H9 (cell line): ENCODE data around the gene FLT1. TPM values are rescaled to one million over a fixed set of nuclear protein-coding genes. Genes with fewer than 3 reads are reported as not detected.

Experiments used
- DNase-seq: peaks from one replicate; pipeline ENCODE4 v3.0.0-alpha.2; 2017
- H2AFZ ChIP-seq: one replicate; pipeline ENCODE4 v1.6.1; 2013; ENCODE audit warnings: mild to moderate bottlenecking, low read length, control low read depth, moderate library complexity
- H2AK5ac ChIP-seq: 2 replicates; pipeline ENCODE4 v1.6.1; 2013; ENCODE audit warnings: low read length, control low read depth, mixed read lengths; ENCODE audit not compliant: insufficient read length
- H2BK120ac ChIP-seq: one replicate; pipeline ENCODE4 v1.6.1; 2013; ENCODE audit warnings: low read depth, mild to moderate bottlenecking, low read length, control low read depth, inconsistent platforms; ENCODE audit not compliant: poor library complexity, severe bottlenecking
- H2BK12ac ChIP-seq: 2 replicates; pipeline ENCODE4 v1.6.1; 2013; ENCODE audit warnings: low read length, control low read depth, mixed read lengths, low read depth; ENCODE audit not compliant: insufficient read length
- H2BK15ac ChIP-seq: 2 replicates; pipeline ENCODE4 v1.6.1; 2013; ENCODE audit warnings: low read depth, low read length, control low read depth
- H2BK20ac ChIP-seq: one replicate; pipeline ENCODE4 v1.6.1; 2013; ENCODE audit warnings: low read depth, mild to moderate bottlenecking, low read length, control low read depth, inconsistent platforms; ENCODE audit not compliant: poor library complexity, severe bottlenecking
- H2BK5ac ChIP-seq: 2 replicates; pipeline ENCODE4 v1.6.1; 2013; ENCODE audit warnings: low read length, control low read depth, mixed read lengths; ENCODE audit not compliant: insufficient read length
- H3K14ac ChIP-seq: 2 replicates; pipeline ENCODE4 v1.6.1; 2013; ENCODE audit warnings: low read length, control low read depth; ENCODE audit not compliant: insufficient read depth
- H3K18ac ChIP-seq: 2 replicates; pipeline ENCODE4 v1.6.1; 2013; ENCODE audit warnings: low read depth, mild to moderate bottlenecking, mixed read lengths, low read length, control low read depth; ENCODE audit not compliant: insufficient read length
- H3K23ac ChIP-seq: 2 replicates; pipeline ENCODE4 v1.6.1; 2013; ENCODE audit warnings: low read length, control low read depth, mixed read lengths, low read depth; ENCODE audit not compliant: insufficient read length
- H3K23me2 ChIP-seq: 2 replicates; pipeline ENCODE4 v1.6.1; 2013; ENCODE audit warnings: low read depth, mild to moderate bottlenecking, mixed read lengths, low read length, control low read depth; ENCODE audit not compliant: insufficient read length, poor library complexity, severe bottlenecking
- H3K27ac ChIP-seq: 2 replicates; pipeline ENCODE4 v1.5.1; 2013; ENCODE audit warnings: low read length, control low read depth, mixed read lengths, low read depth; ENCODE audit not compliant: insufficient read length
- H3K27me3 ChIP-seq: 2 replicates; pipeline ENCODE4 v1.6.1; 2013; ENCODE audit warnings: low read length, control low read depth, inconsistent platforms; ENCODE audit not compliant: insufficient read depth
- H3K4ac ChIP-seq: 2 replicates; pipeline ENCODE4 v1.6.1; 2013; ENCODE audit warnings: low read depth, mild to moderate bottlenecking, control low read depth, inconsistent platforms, low read length, moderate library complexity
- H3K4me1 ChIP-seq: 2 replicates; pipeline ENCODE4 v1.6.1; 2013; ENCODE audit warnings: low read length, control low read depth, inconsistent platforms; ENCODE audit not compliant: insufficient read depth
- H3K4me2 ChIP-seq: 2 replicates; pipeline ENCODE4 v1.6.1; 2013; ENCODE audit warnings: low read length, control low read depth, mixed read lengths; ENCODE audit not compliant: insufficient read length, insufficient read depth
- H3K56ac ChIP-seq: 2 replicates; pipeline ENCODE4 v1.6.1; 2013; ENCODE audit warnings: low read depth, mild to moderate bottlenecking, mixed read lengths, low read length, control low read depth; ENCODE audit not compliant: insufficient read length
- H3K79me1 ChIP-seq: 2 replicates; pipeline ENCODE4 v1.6.1; 2013; ENCODE audit warnings: low read depth, mild to moderate bottlenecking, moderate library complexity, low read length, control low read depth, inconsistent platforms; ENCODE audit not compliant: insufficient read depth, poor library complexity, severe bottlenecking
- H3K79me2 ChIP-seq: 2 replicates; pipeline ENCODE4 v1.6.1; 2013; ENCODE audit warnings: low read length, control low read depth, inconsistent platforms; ENCODE audit not compliant: insufficient read depth
- H3K9ac ChIP-seq: 2 replicates; pipeline ENCODE4 v1.6.1; 2013; ENCODE audit warnings: low read length, control low read depth, mixed read lengths; ENCODE audit not compliant: insufficient read length; ENCODE audit errors: extremely low read depth
- H3K9me3 ChIP-seq: one replicate; pipeline ENCODE4 v1.6.1; 2013; ENCODE audit warnings: low read depth, low read length, inconsistent platforms; ENCODE audit not compliant: control insufficient read depth
- H3T11ph ChIP-seq: one replicate; pipeline ENCODE4 v1.6.1; 2013; ENCODE audit warnings: mild to moderate bottlenecking, low read length, control low read depth, inconsistent platforms
- H4K20me1 ChIP-seq: one replicate; pipeline ENCODE4 v1.6.1; 2013; ENCODE audit not compliant: control insufficient read depth, insufficient read length, insufficient read depth
- H4K5ac ChIP-seq: 2 replicates; pipeline ENCODE4 v1.6.1; 2013; ENCODE audit warnings: low read depth, mild to moderate bottlenecking, mixed read lengths, low read length, control low read depth; ENCODE audit not compliant: insufficient read length
- H4K8ac ChIP-seq: replicated peaks from 2 replicates; pipeline ENCODE4 v1.6.1; 2013; ENCODE audit warnings: low read length, control low read depth, mixed read lengths, low read depth; ENCODE audit not compliant: insufficient read length
- H4K91ac ChIP-seq: 2 replicates; pipeline ENCODE4 v1.6.1; 2013; ENCODE audit warnings: low read depth, mild to moderate bottlenecking, moderate library complexity, mixed read lengths, low read length, control low read depth; ENCODE audit not compliant: insufficient read length
- H3K27ac Mint-ChIP-seq, 3 experiments: 2 replicates in 2 of 3; 3 replicates in 1 of 3; pipeline ENCODE4 v1.8.0; 2020 to 2021; ENCODE audit warnings: mixed read lengths in 3 of 3, mild to moderate bottlenecking in 1 of 3, moderate library complexity in 1 of 3
- H3K27me3 Mint-ChIP-seq: 2 replicates; pipeline ENCODE4 v1.8.0; 2021; ENCODE audit warnings: low read depth, mild to moderate bottlenecking, moderate library complexity, mixed read lengths
- H3K36me3 Mint-ChIP-seq, 3 experiments: 2 replicates in 2 of 3; 3 replicates in 1 of 3; pipeline ENCODE4 v1.8.0; 2020 to 2021; ENCODE audit warnings: low read depth in 3 of 3, mixed read lengths in 3 of 3; ENCODE audit not compliant: insufficient read depth in 1 of 3
- H3K4me1 Mint-ChIP-seq, 2 experiments: 2 replicates each; pipeline ENCODE4 v1.8.0; 2020; ENCODE audit warnings: mixed read lengths in 2 of 2
- H3K4me3 Mint-ChIP-seq, 2 experiments: 2 replicates in 1 of 2; 3 replicates in 1 of 2; pipeline ENCODE4 v1.8.0; 2020 to 2021; ENCODE audit warnings: mild to moderate bottlenecking in 2 of 2, mixed read lengths in 2 of 2, moderate library complexity in 1 of 2
- H3K9me3 Mint-ChIP-seq, 2 experiments: 2 replicates in 1 of 2; 3 replicates in 1 of 2; pipeline ENCODE4 v1.8.0; 2020; ENCODE audit warnings: mild to moderate bottlenecking in 2 of 2, mixed read lengths in 2 of 2, moderate library complexity in 1 of 2
- WGBS: extraction: QIAGEN DNeasy Blood & Tissue Kit; methylation state at CpG from one replicate; pipeline ENCODE4 v1.1.7; 2013; ENCODE audit warnings: missing lambda C conversion rate, low lambda C conversion rate, mixed read lengths; ENCODE audit not compliant: insufficient read length; ENCODE audit errors: extremely low coverage; 5-methylcytosine and 5-hydroxymethylcytosine counted together
- total RNA-seq: library from RNA; stranded (reverse); gene quantifications from 2 replicates; pipeline ENCODE4 v1.2.1, GENCODE V29; 2021
- TF ChIP-seq, protein P1 (sequence below): fragments of 200-600 bp; sonication (generic); conservative IDR thresholded peaks from 3 replicates; pipeline ENCODE4 v1.8.0; 2021; ENCODE audit warnings: antibody characterized with exemption, mild to moderate bottlenecking

FLT1 gene
- total RNA-seq, 1 experiment from 2014 or later = 84.1 TPM

DNA sequence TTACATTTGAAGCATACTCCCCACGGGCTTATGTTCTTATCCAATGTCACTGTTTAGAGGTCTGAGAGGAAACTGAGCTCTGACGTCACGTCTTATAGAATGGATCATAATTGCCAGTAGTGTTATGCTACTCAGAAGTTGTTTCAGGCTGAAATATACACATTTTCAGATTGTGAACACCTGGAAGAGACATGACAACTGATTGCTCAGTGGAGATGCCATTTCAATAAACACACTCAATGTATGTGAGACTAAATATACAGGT is 17.3 kb downstream of the FLT1 start:
- no CpG with 5 or more reads among the region's 3 CpGs for WGBS
- peaks cover 33% of the 10 kb centered on the region; the same call in 1 of the 2 replicates for H3K79me2 ChIP-seq
- no peak overlapping the region for H2AK5ac ChIP-seq
- H2BK12ac ChIP-seq = no peak overlapping the region
- H2BK15ac ChIP-seq = no peak overlapping the region
- TF ChIP-seq, protein P1, sequence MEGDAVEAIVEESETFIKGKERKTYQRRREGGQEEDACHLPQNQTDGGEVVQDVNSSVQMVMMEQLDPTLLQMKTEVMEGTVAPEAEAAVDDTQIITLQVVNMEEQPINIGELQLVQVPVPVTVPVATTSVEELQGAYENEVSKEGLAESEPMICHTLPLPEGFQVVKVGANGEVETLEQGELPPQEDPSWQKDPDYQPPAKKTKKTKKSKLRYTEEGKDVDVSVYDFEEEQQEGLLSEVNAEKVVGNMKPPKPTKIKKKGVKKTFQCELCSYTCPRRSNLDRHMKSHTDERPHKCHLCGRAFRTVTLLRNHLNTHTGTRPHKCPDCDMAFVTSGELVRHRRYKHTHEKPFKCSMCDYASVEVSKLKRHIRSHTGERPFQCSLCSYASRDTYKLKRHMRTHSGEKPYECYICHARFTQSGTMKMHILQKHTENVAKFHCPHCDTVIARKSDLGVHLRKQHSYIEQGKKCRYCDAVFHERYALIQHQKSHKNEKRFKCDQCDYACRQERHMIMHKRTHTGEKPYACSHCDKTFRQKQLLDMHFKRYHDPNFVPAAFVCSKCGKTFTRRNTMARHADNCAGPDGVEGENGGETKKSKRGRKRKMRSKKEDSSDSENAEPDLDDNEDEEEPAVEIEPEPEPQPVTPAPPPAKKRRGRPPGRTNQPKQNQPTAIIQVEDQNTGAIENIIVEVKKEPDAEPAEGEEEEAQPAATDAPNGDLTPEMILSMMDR = no peak
- no peak overlapping the region for H3K27ac ChIP-seq
- H3K14ac ChIP-seq = no peak overlapping the region
- H2BK20ac ChIP-seq = no peak overlapping the region
- no peak overlapping the region for H3K23ac ChIP-seq
- Mint-ChIP-seq H3K4me1 (peaks cover 47 to 53% of the 10 kb centered on the region in 2 experiments), H3K27me3 (no peaks in the 10 kb centered on the region; the same call in 1 of the 2 replicates), H3K9me3 (peaks cover 2 to 8% of the 10 kb centered on the region in 2 experiments; a peak in 4 of 5 replicates), H3K27ac (no peak overlapping the region), H3K4me3 (no peak overlapping the region), H3K36me3 (peaks cover 16 to 40% (median 29%) of the 10 kb centered on the region in 3 experiments)
- peaks cover 3% of the 10 kb centered on the region for H3K79me1 ChIP-seq
- no peak overlapping the region for H3K56ac ChIP-seq
- no peaks in the 10 kb centered on the region for H3K9me3 ChIP-seq
- no peak overlapping the region for H4K5ac ChIP-seq
- no peak overlapping the region for H3K4ac ChIP-seq
- no peak for DNase-seq
- H3T11ph ChIP-seq = no peak overlapping the region
- H2BK120ac ChIP-seq = no peak overlapping the region
- H4K20me1 ChIP-seq = no peaks in the 10 kb centered on the region
- no peak overlapping the region for H3K9ac ChIP-seq
- H2AFZ ChIP-seq = no peak overlapping the region
- no peak overlapping the region for H2BK5ac ChIP-seq
- H4K8ac ChIP-seq = no peak overlapping the region
- H3K27me3 ChIP-seq = no peaks in the 10 kb centered on the region
- H3K4me2 ChIP-seq = no peak overlapping the region
- H3K18ac ChIP-seq = no peak overlapping the region
- H3K23me2 ChIP-seq = no peaks in the 10 kb centered on the region
- peaks cover 6% of the 10 kb centered on the region; the same call in 1 of the 2 replicates for H3K4me1 ChIP-seq
- H4K91ac ChIP-seq = no peak overlapping the region
